ENCODE measurements around the gene BCAM.
A peak's percentile ranks its signal among the peaks of the same experiment; 100 is the strongest.
"Not testable (repeated sequence)": the region's sequence is repeated elsewhere in the genome, so short reads cannot be mapped to it uniquely, and the experiment has no call there.

Gene BCAM

GRCh38 chr19:44808463-44809371, at the start of gene BCAM:
Gene BCAM, plus strand, starts transcription at chr19:44809103. Its CDS starts 22 bp downstream, at chr19:44809125.
- DNase-seq (ENCODE audit: low read depth) = peak; percentile 67
- no peak for TF ChIP-seq CTCF (IDR thresholded peaks at IDR 0.05; ENCODE audit: low read length, missing control alignments)
- H3K4me3 ChIP-seq (replicated peaks; ENCODE audit: low read depth, low read length) = peak within 1 kb of the TSS; percentile 61

GRCh38 chr19:44762038-44762437, 46.9 kb upstream of the BCAM start:
- TF ChIP-seq CTCF (IDR thresholded peaks at IDR 0.05; ENCODE audit: low read length, missing control alignments) = no peak
- H3K4me3 ChIP-seq (replicated peaks; ENCODE audit: low read depth, low read length) = no peak overlapping the region
- DNase-seq (ENCODE audit: low read depth) = no peak

GRCh38 chr19:44765033-44765948, 43.6 kb upstream of the BCAM start:
- H3K4me3 ChIP-seq (replicated peaks; ENCODE audit: low read depth, low read length) = no peak overlapping the region
- DNase-seq (ENCODE audit: low read depth) = peak; percentile 50
- no peak for TF ChIP-seq CTCF (IDR thresholded peaks at IDR 0.05; ENCODE audit: low read length, missing control alignments)

GRCh38 chr19:44765949-44766335, 43.0 kb upstream of the BCAM start:
- no peak for TF ChIP-seq CTCF (IDR thresholded peaks at IDR 0.05; ENCODE audit: low read length, missing control alignments)
- no peak overlapping the region for H3K4me3 ChIP-seq (replicated peaks; ENCODE audit: low read depth, low read length)
- DNase-seq (ENCODE audit: low read depth) = no peak

- no peak for DNase-seq (ENCODE audit: low read depth)
- no peak for TF ChIP-seq CTCF (IDR thresholded peaks at IDR 0.05; ENCODE audit: low read length, missing control alignments)
Measured at GRCh38 chr19:44767295-44768180, 41.4 kb upstream of the BCAM start.

GRCh38 chr19:44770550-44771257, 38.2 kb upstream of the BCAM start:
- peak; percentile 95 for DNase-seq (ENCODE audit: low read depth)
- TF ChIP-seq CTCF (IDR thresholded peaks at IDR 0.05; ENCODE audit: low read length, missing control alignments) = peak; percentile 75
- H3K4me3 ChIP-seq (replicated peaks; ENCODE audit: low read depth, low read length) = no peak overlapping the region

More at GRCh38 chr19:44767295-44768180, 41.4 kb upstream of the BCAM start:
- H3K4me3 ChIP-seq (replicated peaks; ENCODE audit: low read depth, low read length) = no peak overlapping the region

- DNase-seq (ENCODE audit: low read depth); H3K4me3 ChIP-seq (replicated peaks; ENCODE audit: low read depth, low read length): not testable (repeated sequence)
Measured at GRCh38 chr19:44772144-44772543, 36.8 kb upstream of the BCAM start.
